GM21447 (cell line): ENCODE data around the gene FGF13.

Source experiments
- ATAC-seq: cut with Tn5 transposase; IDR thresholded peaks from one replicate; pipeline ENCODE4 v1.9.1; 2021; ENCODE audit not compliant: unreplicated experiment

The FGF13 gene

DNA sequence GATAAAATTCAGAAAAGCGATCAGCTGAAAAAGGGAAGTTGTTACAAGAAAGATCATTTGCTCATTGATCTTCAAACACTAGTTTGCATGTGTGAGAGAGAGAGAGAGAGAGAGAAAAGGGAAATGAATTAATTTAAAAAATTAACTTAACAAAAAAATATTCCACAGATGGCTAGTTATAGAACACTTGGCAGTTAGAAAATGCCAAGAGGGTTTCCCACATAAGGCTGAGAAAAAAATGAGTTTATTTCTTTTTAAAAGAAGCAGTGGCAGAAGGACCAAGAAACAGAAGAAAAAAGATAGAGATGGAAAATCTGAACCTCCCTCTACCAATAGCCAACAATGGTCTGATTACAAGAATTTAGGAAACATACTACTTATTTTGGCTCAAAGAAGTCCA is 47.1 kb downstream of the FGF13 start:
- no peak for ATAC-seq

DNA sequence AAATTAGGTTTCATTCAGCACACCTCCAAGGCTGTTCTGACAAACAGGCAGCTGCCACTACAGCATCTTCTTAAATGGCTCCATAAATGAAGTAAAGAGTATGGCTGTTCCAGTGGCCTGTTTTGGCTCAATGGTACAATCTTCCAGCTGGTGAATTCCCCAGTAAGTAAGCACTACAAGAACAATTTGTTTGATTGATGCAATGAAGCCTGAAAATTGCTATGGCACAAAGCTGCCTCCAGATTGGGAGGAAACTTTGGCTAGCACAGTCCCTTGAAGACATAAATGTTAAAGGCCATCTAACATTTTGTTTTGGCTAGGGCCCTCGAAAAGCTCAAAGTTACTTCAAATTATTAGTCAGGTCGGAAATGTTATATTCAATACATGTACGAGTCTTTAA is 47.5 kb downstream of the FGF13 start:
- ATAC-seq: no peak

GRCh38 chrX:138651494-138651893 is 60.0 kb downstream of the FGF13 start:
- no peak for ATAC-seq

- no peak for ATAC-seq
Observed at GRCh38 chrX:138648568-138648967, 62.9 kb downstream of the FGF13 start.

DNA sequence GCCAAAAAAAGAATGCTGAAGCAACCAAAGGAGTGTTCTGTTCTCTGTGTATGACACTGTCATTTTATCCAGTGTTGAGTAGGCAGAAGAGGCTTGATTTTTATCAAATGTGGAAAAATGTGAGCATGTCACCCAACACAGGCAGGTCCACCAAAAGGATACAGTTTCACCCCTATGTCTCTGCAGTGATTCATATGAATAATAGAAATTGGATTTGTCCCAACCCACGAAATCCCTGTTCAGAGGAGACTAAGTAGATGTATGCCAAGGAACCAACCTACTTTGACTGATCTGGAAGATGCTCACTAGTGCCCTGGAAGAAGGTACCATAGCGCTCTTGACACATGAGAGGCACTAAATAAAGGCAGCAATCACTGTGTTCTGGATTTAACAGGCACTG is 72.5 kb downstream of the FGF13 start:
- no peak for ATAC-seq
